HCT116 (cell line): Measurements from ENCODE around the gene TNIP3.

Source experiments
- EZH2 ChIP-seq: fragments of 200-600 bp; sonication (generic); IDR thresholded peaks from 2 replicates; pipeline ENCODE4 v1.6.1; 2017; ENCODE audit warnings: antibody characterized with exemption, mixed run types
- EZH2phosphoT487 ChIP-seq: fragments of 200-600 bp; IDR thresholded peaks from 2 replicates; pipeline ENCODE4 v1.6.1; 2018; ENCODE audit warnings: antibody characterized with exemption, borderline replicate concordance
- JUND ChIP-seq: IDR thresholded peaks from 2 replicates; pipeline ENCODE4 v1.6.1; 2012
- POLR2A ChIP-seq: IDR thresholded peaks from 2 replicates; pipeline ENCODE4 v1.7.0; 2011; ENCODE audit warnings: borderline replicate concordance; ENCODE audit not compliant: insufficient read depth, insufficient read length; ENCODE audit errors: extremely low read depth
- POLR2AphosphoS5 ChIP-seq: IDR thresholded peaks from 2 replicates; pipeline ENCODE4 v1.6.1; 2011; ENCODE audit warnings: mild to moderate bottlenecking, low read depth, low read length, moderate library complexity
- TCF7L2 ChIP-seq: IDR thresholded peaks from 2 replicates; pipeline ENCODE4 v1.7.0; 2011; ENCODE audit warnings: borderline replicate concordance, inconsistent platforms; ENCODE audit not compliant: insufficient read depth, insufficient read length; ENCODE audit errors: extremely low read depth
- YY1 ChIP-seq: IDR thresholded peaks from 2 replicates; pipeline ENCODE4 v1.6.1; 2011; ENCODE audit warnings: low read length, low read depth, moderate library complexity, mild to moderate bottlenecking; ENCODE audit not compliant: insufficient replicate concordance; ENCODE audit errors: extremely low read depth
- TF ChIP-seq, protein P1 (sequence below), 3 experiments: fragments of 200-600 bp in 1 of 3; sonication (generic) in 1 of 3; IDR thresholded peaks in 2 of 3; conservative IDR thresholded peaks in 1 of 3; 2 replicates each; pipeline ENCODE4 v1.5.1; 2012 to 2017; ENCODE audit warnings: low read depth in 2 of 3, low read length in 2 of 3, antibody characterized with exemption in 1 of 3, borderline replicate concordance in 1 of 3, control low read depth in 1 of 3, mild to moderate bottlenecking in 1 of 3, mixed read lengths in 1 of 3, mixed run types in 1 of 3, moderate library complexity in 1 of 3; ENCODE audit not compliant: insufficient read depth in 1 of 3
- TF ChIP-seq, protein P2 (sequence below): IDR thresholded peaks from 2 replicates; pipeline ENCODE4 v1.6.1; 2012

DNA sequence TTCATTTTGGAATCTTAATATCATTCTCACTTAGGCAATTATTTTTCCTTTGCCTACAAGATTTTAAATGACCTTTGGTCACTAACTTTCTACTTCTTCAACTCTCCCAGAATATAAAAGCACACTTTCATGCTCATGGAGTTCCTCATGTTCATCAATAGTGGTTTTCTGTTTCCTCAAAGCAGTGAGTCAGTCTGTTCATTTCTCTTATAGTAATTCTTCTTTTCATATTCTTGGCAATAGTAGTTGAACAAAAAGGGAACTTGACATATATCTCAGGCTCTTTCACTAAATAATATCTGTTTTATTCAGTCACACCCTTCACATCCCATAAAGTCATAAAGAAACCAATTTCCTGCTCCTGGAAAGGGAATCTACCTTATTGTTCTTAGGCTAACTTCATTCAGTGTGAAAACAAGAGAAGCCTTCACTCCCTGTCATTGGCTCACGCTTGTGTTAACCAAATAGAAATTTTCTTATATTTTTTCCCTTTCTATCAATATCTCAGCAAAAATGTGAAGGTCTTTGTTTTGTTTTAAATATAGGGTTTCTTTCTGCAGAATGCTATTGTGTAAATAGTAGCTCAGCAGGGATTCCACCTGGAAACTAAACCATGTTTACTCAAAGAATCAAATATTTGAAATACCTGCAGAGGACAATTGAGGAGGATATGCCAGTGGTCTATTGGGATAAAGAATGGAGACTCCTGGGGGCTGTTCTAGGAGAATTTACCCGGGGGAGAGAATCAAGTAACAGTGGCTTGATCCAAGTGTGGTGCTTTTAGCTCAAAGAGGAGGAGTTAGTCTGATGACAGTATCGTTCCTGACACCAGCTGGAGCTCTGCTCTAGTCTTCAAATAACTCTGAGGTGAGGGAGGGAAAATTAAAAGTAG is 13.4 kb upstream of the TNIP3 start:
- TF ChIP-seq JUND (no peak), EZH2phosphoT487 (no peak), EZH2 (no peak), TCF7L2 (no peak), POLR2A (no peak), YY1 (no peak), POLR2AphosphoS5 (no peak)
- TF ChIP-seq, protein P1, sequence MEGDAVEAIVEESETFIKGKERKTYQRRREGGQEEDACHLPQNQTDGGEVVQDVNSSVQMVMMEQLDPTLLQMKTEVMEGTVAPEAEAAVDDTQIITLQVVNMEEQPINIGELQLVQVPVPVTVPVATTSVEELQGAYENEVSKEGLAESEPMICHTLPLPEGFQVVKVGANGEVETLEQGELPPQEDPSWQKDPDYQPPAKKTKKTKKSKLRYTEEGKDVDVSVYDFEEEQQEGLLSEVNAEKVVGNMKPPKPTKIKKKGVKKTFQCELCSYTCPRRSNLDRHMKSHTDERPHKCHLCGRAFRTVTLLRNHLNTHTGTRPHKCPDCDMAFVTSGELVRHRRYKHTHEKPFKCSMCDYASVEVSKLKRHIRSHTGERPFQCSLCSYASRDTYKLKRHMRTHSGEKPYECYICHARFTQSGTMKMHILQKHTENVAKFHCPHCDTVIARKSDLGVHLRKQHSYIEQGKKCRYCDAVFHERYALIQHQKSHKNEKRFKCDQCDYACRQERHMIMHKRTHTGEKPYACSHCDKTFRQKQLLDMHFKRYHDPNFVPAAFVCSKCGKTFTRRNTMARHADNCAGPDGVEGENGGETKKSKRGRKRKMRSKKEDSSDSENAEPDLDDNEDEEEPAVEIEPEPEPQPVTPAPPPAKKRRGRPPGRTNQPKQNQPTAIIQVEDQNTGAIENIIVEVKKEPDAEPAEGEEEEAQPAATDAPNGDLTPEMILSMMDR (IDR thresholded peaks at IDR 0.05 in 2 of 3, conservative IDR thresholded peaks at IDR 0.05 in 1 of 3; ENCODE audit: borderline replicate concordance in 1 of 3, insufficient read depth in 1 of 3, low read depth in 2 of 3, low read length in 2 of 3), result no peak
- TF ChIP-seq, protein P2, sequence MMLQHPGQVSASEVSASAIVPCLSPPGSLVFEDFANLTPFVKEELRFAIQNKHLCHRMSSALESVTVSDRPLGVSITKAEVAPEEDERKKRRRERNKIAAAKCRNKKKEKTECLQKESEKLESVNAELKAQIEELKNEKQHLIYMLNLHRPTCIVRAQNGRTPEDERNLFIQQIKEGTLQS, result no peak
